Keratinocyte (primary cell): ENCODE results near the gene FPR1. TPM values are rescaled to one million over a fixed set of nuclear protein-coding genes. Genes with fewer than 3 reads are reported as not detected.

Experiments used
- DNase-seq: peaks from one replicate; pipeline ENCODE4 v3.0.0-alpha.2; 2011; ENCODE audit warnings: low read depth, missing footprints, low spot score
- FAIRE-seq: peaks from 2 replicates; lab custom pipeline; 2011; peaks lifted over from hg19 to GRCh38; lab: Jason Lieb, UNC
- H2AFZ ChIP-seq: 2 replicates; pipeline ENCODE4 v1.6.0; 2012; ENCODE audit warnings: low read length, control low read depth, inconsistent platforms; ENCODE audit not compliant: control insufficient read depth
- H3K27ac ChIP-seq: 2 replicates; pipeline ENCODE4 v1.5.1; 2011; ENCODE audit warnings: low read length; ENCODE audit not compliant: control insufficient read depth, insufficient read depth
- H3K27me3 ChIP-seq: 3 replicates; pipeline ENCODE4 v1.6.0; 2011; ENCODE audit warnings: low read length; ENCODE audit not compliant: control insufficient read depth, insufficient read depth; ENCODE audit errors: extremely low read depth
- H3K36me3 ChIP-seq, 2 experiments: 2 replicates in 1 of 2; 3 replicates in 1 of 2; pipeline ENCODE4 v1.5.1; 2011; ENCODE audit warnings: low read length in 2 of 2, mild to moderate bottlenecking in 1 of 2; ENCODE audit not compliant: control insufficient read depth in 2 of 2, insufficient read depth in 2 of 2; ENCODE audit errors: extremely low read depth in 1 of 2
- H3K4me1 ChIP-seq: 3 replicates; pipeline ENCODE4 v1.5.1; 2011; ENCODE audit warnings: low read length; ENCODE audit not compliant: control insufficient read depth, insufficient read depth; ENCODE audit errors: extremely low read depth
- H3K4me2 ChIP-seq: 3 replicates; pipeline ENCODE4 v1.6.0; 2011; ENCODE audit warnings: low read depth, low read length; ENCODE audit not compliant: control insufficient read depth, insufficient read depth; ENCODE audit errors: extremely low read depth
- H3K4me3 ChIP-seq, 3 experiments: fragments of 200-600 bp in 1 of 3; sonication (generic) in 1 of 3; 2 replicates in 2 of 3; 3 replicates in 1 of 3; pipeline ENCODE4 v1.5.1; 2011 to 2016; ENCODE audit warnings: low read length in 3 of 3, mild to moderate bottlenecking in 3 of 3, control low read depth in 2 of 3, inconsistent platforms in 1 of 3, low read depth in 1 of 3, mixed read lengths in 1 of 3, mixed run types in 1 of 3, moderate library complexity in 1 of 3; ENCODE audit not compliant: control insufficient read depth in 2 of 3, insufficient read depth in 2 of 3; ENCODE audit errors: extremely low read depth in 1 of 3
- H3K79me2 ChIP-seq: 2 replicates; pipeline ENCODE4 v1.6.0; 2012; ENCODE audit warnings: low read length; ENCODE audit not compliant: control insufficient read depth, insufficient read depth
- H3K9ac ChIP-seq: 3 replicates; pipeline ENCODE4 v1.6.0; 2011; ENCODE audit warnings: low read length; ENCODE audit not compliant: control insufficient read depth, insufficient read depth; ENCODE audit errors: extremely low read depth
- H3K9me1 ChIP-seq: 3 replicates; pipeline ENCODE4 v1.6.0; 2011; ENCODE audit warnings: low read length; ENCODE audit not compliant: control insufficient read depth, insufficient read depth; ENCODE audit errors: extremely low read depth
- H3K9me3 ChIP-seq: 2 replicates; pipeline ENCODE4 v1.5.1; 2012; ENCODE audit warnings: low read depth, low read length; ENCODE audit not compliant: control insufficient read depth
- H4K20me1 ChIP-seq: 3 replicates; pipeline ENCODE4 v1.6.0; 2011; ENCODE audit warnings: low read length; ENCODE audit not compliant: control insufficient read depth, insufficient read depth; ENCODE audit errors: extremely low read depth
- CTCF ChIP-seq, 3 experiments: IDR thresholded peaks in 1 of 3; conservative IDR thresholded peaks in 1 of 3; optimal IDR thresholded peaks in 1 of 3; 2 replicates in 2 of 3; 3 replicates in 1 of 3; pipeline versions ENCODE3 to v1.5.1; 2011; ENCODE audit warnings: low read length in 3 of 3, mild to moderate bottlenecking in 3 of 3, moderate library complexity in 2 of 3, control low read depth in 1 of 3, inconsistent platforms in 1 of 3; ENCODE audit not compliant: insufficient read depth in 2 of 3; ENCODE audit errors: extremely low read depth in 1 of 3
- EZH2 ChIP-seq: IDR thresholded peaks from one replicate; pipeline ENCODE4 v1.6.1; 2012; ENCODE audit warnings: inconsistent platforms, mild to moderate bottlenecking, low read length, moderate library complexity
- dilution Hi-C: fragments of 300-500 bp; cut with MboI; formaldehyde crosslinking; loops from one replicate; pipeline ENCODE4 v1.7.0; 2020; ENCODE audit warnings: low sequenced_read_pairs; ENCODE audit not compliant: extremely low pct_ligation_motif_present
- polyA plus RNA-seq, 5 experiments: library from polyadenylated mRNA; depleted of rRNA in 3 of 5; stranded (reverse) in 3 of 5; stranded (forward) in 1 of 5; unstranded in 1 of 5; fragments of >200 nt; gene quantifications; 1 replicate in 1 of 5; 2 replicates in 3 of 5; 3 replicates in 1 of 5; pipeline versions ENCODE4 v1.2.1 to v1.2.3, GENCODE V29; 2011 to 2012; ENCODE audit warnings: missing spikeins in 2 of 5, low read depth in 1 of 5, low replicate concordance in 1 of 5

The FPR1 gene
- polyA plus RNA-seq, 1 donor (not counting 4 experiments of a cell fraction or from before 2014, with no cell fraction given): 2.4 TPM

- no peaks in the 10 kb centered on the region for H3K9me3 ChIP-seq
- TF ChIP-seq EZH2 (no peak), CTCF (optimal IDR thresholded peaks at IDR 0.05 in 1 of 3, IDR thresholded peaks at IDR 0.05 in 1 of 3, conservative IDR thresholded peaks at IDR 0.05 in 1 of 3; ENCODE audit: extremely low read depth in 1 of 3, insufficient read depth in 2 of 3, low read length in 3 of 3) (no peak)
- DNase-seq: no peak
- no peak overlapping the region for H3K4me3 ChIP-seq
- peaks cover 11% of the 10 kb centered on the region for H3K4me1 ChIP-seq
- dilution Hi-C loops: no loop called here
- peaks cover 4% of the 10 kb centered on the region for H3K9me1 ChIP-seq
- no peak overlapping the region for H3K9ac ChIP-seq
- no peak overlapping the region for H2AFZ ChIP-seq
- H3K79me2 ChIP-seq: peaks cover 45% of the 10 kb centered on the region
- H3K4me2 ChIP-seq: no peak overlapping the region
- H4K20me1 ChIP-seq: peaks cover 5% of the 10 kb centered on the region
- no peak for FAIRE-seq
- peaks cover 29 to 63% of the 10 kb centered on the region in 2 experiments for H3K36me3 ChIP-seq
- H3K27ac ChIP-seq: no peak overlapping the region
- H3K27me3 ChIP-seq: no peaks in the 10 kb centered on the region
Observed at GRCh38 chr19:51696606-51697005, 55.1 kb downstream of the FPR1 start.

Other genes with a start within 250 kb of the FPR1 start
- gene SIGLEC6, start 220.2 kb downstream of the FPR1 start, polyA plus RNA-seq: not detected in 3 replicates
- 2.3 to 3.8 TPM (median 3.2 TPM) in 3 replicates for gene ZNF175, start 180.6 kb downstream of the FPR1 start, polyA plus RNA-seq
- gene SIGLEC5, start 121.5 kb downstream of the FPR1 start, polyA plus RNA-seq: not detected in 3 replicates
- gene SIGLEC14, start 105.1 kb downstream of the FPR1 start, polyA plus RNA-seq: not detected in 3 replicates
- gene SPACA6, start 58.5 kb downstream of the FPR1 start, polyA plus RNA-seq: 3.9 to 9.4 TPM (median 4.3 TPM) in 3 replicates
- 0.33 to 5.0 TPM (median 0.56 TPM) in 3 replicates for gene HAS1, start 27.9 kb downstream of the FPR1 start, polyA plus RNA-seq
- gene FPR2, start 9.3 kb upstream of the FPR1 start, polyA plus RNA-seq: 0.03 to 0.06 TPM (median 0.05 TPM) in 3 replicates
- not detected in 3 replicates for gene FPR3, start 43.3 kb upstream of the FPR1 start, polyA plus RNA-seq
- gene ZNF577, start 136.1 kb upstream of the FPR1 start, polyA plus RNA-seq: 6.6 to 12.8 TPM (median 10.4 TPM) in 3 replicates
- gene ZNF649, start 153.1 kb upstream of the FPR1 start, polyA plus RNA-seq: 5.4 to 6.5 TPM (median 6.0 TPM) in 3 replicates
- 3.9 to 6.6 TPM (median 4.9 TPM) in 3 replicates for gene ZNF613, start 175.6 kb upstream of the FPR1 start, polyA plus RNA-seq
- 3.8 to 7.7 TPM (median 6.0 TPM) in 3 replicates for gene ZNF350, start 235.0 kb upstream of the FPR1 start, polyA plus RNA-seq